Measurements from ENCODE around the gene SPNS2.

Gene SPNS2

DNA sequence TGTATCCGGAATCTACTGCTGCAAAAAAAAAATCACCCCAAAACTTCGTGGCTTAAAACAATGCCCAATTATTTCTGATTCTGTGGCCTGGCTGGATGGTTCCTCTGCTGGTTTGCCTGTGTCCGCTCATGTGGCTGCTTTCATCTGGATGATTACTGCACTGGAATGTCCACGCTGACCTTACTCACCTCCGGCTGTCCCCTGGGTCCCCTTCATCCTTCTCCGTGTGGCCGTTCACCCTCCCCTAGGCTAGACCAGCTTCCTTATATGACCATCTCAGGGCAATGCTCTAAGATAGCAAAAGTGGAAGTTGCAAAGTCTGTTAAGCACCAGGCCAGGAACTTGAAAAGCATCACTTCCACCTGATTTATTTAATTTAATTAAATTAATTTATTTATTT is 31.4 kb upstream of the SPNS2 start:
- TF ChIP-seq POLR2AphosphoS5 (IDR thresholded peaks at IDR 0.05; ENCODE audit: borderline replicate concordance, low read depth, low read length) (no peak), EZH2 (IDR thresholded peaks at IDR 0.05) (no peak)
- H3K4me3 ChIP-seq: no peak overlapping the region
- H3K9ac ChIP-seq (ENCODE audit: insufficient read length): no peak overlapping the region
- no peaks in the 10 kb centered on the region for H3K9me3 ChIP-seq (ENCODE audit: low read depth, low read length)
- DNase-seq (ENCODE audit: low read depth, low spot score): no peak
- H3K27ac ChIP-seq: no peak overlapping the region
- H3K36me3 ChIP-seq (ENCODE audit: insufficient read depth, low read length): no peaks in the 10 kb centered on the region

DNA sequence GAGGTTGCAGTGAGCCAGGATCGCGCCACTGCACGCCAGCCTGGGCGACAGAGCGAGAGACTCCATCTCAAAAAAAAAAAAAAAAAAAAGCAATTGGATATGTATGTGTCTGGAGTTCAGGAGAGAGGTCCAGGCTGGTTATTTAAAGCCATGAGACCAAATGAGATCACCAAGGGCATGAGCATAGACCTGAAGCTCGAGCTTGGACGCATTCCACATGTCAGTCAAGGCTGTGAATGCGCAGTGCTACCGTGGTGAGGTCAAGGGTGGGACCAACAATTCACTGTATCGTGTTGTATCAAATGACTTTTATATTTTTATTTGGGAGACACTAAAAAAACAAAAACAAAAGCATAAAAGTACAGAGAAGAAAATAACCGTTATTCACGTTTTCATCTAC is 29.1 kb upstream of the SPNS2 start:
- H3K27ac ChIP-seq: no peak overlapping the region
- no peak for DNase-seq (ENCODE audit: low read depth, low spot score)

DNA sequence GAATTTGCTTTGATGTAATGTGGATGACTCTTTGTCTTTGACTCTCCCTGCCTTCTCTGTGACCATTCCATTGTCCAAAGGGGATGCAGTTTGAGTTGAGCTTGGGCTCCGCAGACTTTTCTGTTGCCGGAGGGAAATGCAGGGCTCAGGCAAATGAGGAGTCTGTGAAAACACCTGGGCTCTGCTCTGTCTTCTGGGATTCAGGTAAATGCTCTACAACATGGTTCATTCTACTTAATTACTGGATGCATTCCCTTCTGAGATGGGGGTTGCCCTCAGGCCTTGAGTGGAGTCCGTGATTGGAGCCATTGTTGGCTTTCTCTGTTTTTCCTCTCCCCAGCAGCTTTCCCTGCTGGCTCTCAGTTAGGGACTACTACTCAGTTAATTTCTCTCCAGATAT is 26.4 kb upstream of the SPNS2 start:
- TF ChIP-seq EZH2 (IDR thresholded peaks at IDR 0.05): no peak
- no peak for TF ChIP-seq FOXP2 (optimal IDR thresholded peaks at IDR 0.05; ENCODE audit: control extremely low read depth, extremely low read length, insufficient read depth)
- no peak for TF ChIP-seq POLR2AphosphoS5 (IDR thresholded peaks at IDR 0.05; ENCODE audit: borderline replicate concordance, low read depth, low read length)
- Histone ChIP-seq H3K9ac (ENCODE audit: insufficient read length) (no peak overlapping the region), H3K36me3 (ENCODE audit: insufficient read depth, low read length) (no peaks in the 10 kb centered on the region), H3K9me3 (ENCODE audit: low read depth, low read length) (no peaks in the 10 kb centered on the region), H3K27ac (no peak overlapping the region), H3K4me3 (no peak overlapping the region)
- no peak for DNase-seq (ENCODE audit: low read depth, low spot score)

More for the DNA sequence above, 29.1 kb upstream of the SPNS2 start:
- H3K9ac ChIP-seq (ENCODE audit: insufficient read length): no peak overlapping the region
- H3K4me3 ChIP-seq: no peak overlapping the region
- no peaks in the 10 kb centered on the region for H3K36me3 ChIP-seq (ENCODE audit: insufficient read depth, low read length)
- TF ChIP-seq EZH2 (IDR thresholded peaks at IDR 0.05) (no peak), POLR2AphosphoS5 (IDR thresholded peaks at IDR 0.05; ENCODE audit: borderline replicate concordance, low read depth, low read length) (no peak), FOXP2 (optimal IDR thresholded peaks at IDR 0.05; ENCODE audit: control extremely low read depth, extremely low read length, insufficient read depth) (no peak)
- no peaks in the 10 kb centered on the region for H3K9me3 ChIP-seq (ENCODE audit: low read depth, low read length)

DNA sequence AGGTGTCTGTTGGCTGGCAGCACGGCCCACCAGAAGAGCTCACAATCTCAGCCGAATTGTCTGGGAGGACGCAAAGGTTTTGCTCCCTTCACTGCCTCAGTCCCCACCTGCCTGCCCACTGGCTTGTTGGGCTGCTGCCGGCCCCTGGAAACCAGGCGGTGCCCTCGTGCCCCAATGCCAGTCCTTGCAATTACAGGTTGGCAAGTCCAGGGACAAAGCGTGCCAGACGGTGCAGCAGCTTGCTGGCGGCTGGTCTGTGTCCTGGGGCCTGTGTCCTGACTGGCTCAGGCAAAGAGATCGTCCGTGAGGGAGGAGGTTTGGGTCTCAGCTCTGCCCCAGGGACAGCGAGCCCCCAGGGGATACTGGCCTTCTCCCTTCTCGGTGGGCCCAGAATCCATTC is 24.6 kb upstream of the SPNS2 start:
- Histone ChIP-seq H3K9me3 (ENCODE audit: low read depth, low read length) (no peaks in the 10 kb centered on the region), H3K27ac (no peak overlapping the region), H3K4me3 (no peak overlapping the region), H3K9ac (ENCODE audit: insufficient read length) (no peak overlapping the region), H3K36me3 (ENCODE audit: insufficient read depth, low read length) (no peaks in the 10 kb centered on the region)
- DNase-seq (ENCODE audit: low read depth, low spot score): no peak
- no peak for TF ChIP-seq EZH2 (IDR thresholded peaks at IDR 0.05)
- TF ChIP-seq POLR2AphosphoS5 (IDR thresholded peaks at IDR 0.05; ENCODE audit: borderline replicate concordance, low read depth, low read length): no peak
- no peak for TF ChIP-seq FOXP2 (optimal IDR thresholded peaks at IDR 0.05; ENCODE audit: control extremely low read depth, extremely low read length, insufficient read depth)

DNA sequence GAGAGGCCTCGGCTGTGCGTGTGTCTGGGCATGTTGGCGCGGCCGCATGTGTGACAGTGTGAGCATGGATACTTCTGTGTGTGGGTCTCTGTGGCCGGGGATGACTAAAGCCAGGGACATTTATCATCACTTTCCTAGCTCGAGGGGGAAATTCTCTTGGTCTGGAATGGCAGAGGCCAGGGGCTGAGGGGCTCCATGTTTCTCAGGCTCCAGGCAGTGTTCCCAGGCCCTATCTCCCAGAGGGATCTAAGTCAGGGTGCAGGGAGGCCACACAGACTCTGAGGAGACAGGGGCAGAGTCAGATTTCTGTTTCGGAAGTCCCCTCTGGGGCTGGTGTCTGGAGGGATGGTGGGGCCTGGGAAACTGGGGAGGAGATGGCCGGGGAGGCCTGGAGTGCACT is 23.7 kb upstream of the SPNS2 start:
- H3K27ac ChIP-seq: no peak overlapping the region
- no peak for DNase-seq (ENCODE audit: low read depth, low spot score)
- no peak overlapping the region for H3K9ac ChIP-seq (ENCODE audit: insufficient read length)
- H3K9me3 ChIP-seq (ENCODE audit: low read depth, low read length): no peaks in the 10 kb centered on the region
- H3K36me3 ChIP-seq (ENCODE audit: insufficient read depth, low read length): no peaks in the 10 kb centered on the region
- TF ChIP-seq POLR2AphosphoS5 (IDR thresholded peaks at IDR 0.05; ENCODE audit: borderline replicate concordance, low read depth, low read length): no peak
- TF ChIP-seq EZH2 (IDR thresholded peaks at IDR 0.05): no peak
- TF ChIP-seq FOXP2 (optimal IDR thresholded peaks at IDR 0.05; ENCODE audit: control extremely low read depth, extremely low read length, insufficient read depth): no peak
- H3K4me3 ChIP-seq: no peak overlapping the region

DNA sequence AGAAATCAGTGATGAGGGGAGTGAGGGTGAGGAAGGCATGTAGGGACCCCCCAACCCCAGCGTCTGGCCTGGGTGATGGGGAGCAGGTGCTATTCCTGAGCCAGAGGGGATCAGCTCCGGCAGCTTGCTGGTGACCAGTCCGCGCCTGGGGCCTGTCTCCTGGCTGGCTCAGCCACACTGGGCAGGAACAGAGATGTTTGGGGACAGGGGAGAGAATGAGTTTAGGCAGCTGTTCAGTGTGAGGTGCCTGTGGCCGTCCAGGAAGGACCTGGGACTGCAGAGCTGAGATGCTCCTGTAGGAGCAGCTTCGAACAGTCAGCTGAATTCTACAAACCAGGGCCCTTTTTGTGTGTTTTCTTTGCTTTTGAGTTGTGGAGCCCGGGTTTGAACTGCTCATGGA is 23.2 kb upstream of the SPNS2 start:
- no peak overlapping the region for H3K27ac ChIP-seq

DNA sequence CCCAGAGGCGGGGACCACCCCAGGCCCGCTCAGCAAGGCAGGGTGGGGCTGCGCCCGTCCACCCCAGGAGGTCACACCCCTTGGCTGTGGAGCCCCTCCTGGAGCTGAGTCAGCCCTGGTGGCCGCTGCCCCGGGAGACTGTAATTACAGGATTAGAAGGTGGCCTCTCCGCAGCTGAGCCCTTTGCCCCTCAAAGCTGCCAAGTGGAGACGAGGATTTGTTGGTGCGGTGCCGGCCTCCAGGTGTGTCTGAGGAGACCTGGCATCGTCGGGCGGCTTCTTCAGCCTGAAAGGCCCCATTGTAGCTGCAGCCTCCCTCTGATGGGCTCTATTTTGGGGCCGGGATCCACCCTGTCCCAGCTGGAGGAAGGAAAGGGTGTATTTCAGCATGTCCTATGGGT is 22.7 kb upstream of the SPNS2 start:
- Histone ChIP-seq H3K9me3 (ENCODE audit: low read depth, low read length) (no peaks in the 10 kb centered on the region), H3K9ac (ENCODE audit: insufficient read length) (no peak overlapping the region), H3K27ac (no peak overlapping the region), H3K36me3 (ENCODE audit: insufficient read depth, low read length) (no peaks in the 10 kb centered on the region), H3K4me3 (no peak overlapping the region)
- no peak for DNase-seq (ENCODE audit: low read depth, low spot score)
- TF ChIP-seq FOXP2 (optimal IDR thresholded peaks at IDR 0.05; ENCODE audit: control extremely low read depth, extremely low read length, insufficient read depth) (no peak), EZH2 (IDR thresholded peaks at IDR 0.05) (no peak), POLR2AphosphoS5 (IDR thresholded peaks at IDR 0.05; ENCODE audit: borderline replicate concordance, low read depth, low read length) (no peak)

More for the DNA sequence above, 23.2 kb upstream of the SPNS2 start:
- Histone ChIP-seq H3K4me3 (no peak overlapping the region), H3K9me3 (ENCODE audit: low read depth, low read length) (no peaks in the 10 kb centered on the region), H3K9ac (ENCODE audit: insufficient read length) (no peak overlapping the region), H3K36me3 (ENCODE audit: insufficient read depth, low read length) (no peaks in the 10 kb centered on the region)
- no peak for DNase-seq (ENCODE audit: low read depth, low spot score)
- TF ChIP-seq FOXP2 (optimal IDR thresholded peaks at IDR 0.05; ENCODE audit: control extremely low read depth, extremely low read length, insufficient read depth) (no peak), POLR2AphosphoS5 (IDR thresholded peaks at IDR 0.05; ENCODE audit: borderline replicate concordance, low read depth, low read length) (no peak), EZH2 (IDR thresholded peaks at IDR 0.05) (no peak)

DNA sequence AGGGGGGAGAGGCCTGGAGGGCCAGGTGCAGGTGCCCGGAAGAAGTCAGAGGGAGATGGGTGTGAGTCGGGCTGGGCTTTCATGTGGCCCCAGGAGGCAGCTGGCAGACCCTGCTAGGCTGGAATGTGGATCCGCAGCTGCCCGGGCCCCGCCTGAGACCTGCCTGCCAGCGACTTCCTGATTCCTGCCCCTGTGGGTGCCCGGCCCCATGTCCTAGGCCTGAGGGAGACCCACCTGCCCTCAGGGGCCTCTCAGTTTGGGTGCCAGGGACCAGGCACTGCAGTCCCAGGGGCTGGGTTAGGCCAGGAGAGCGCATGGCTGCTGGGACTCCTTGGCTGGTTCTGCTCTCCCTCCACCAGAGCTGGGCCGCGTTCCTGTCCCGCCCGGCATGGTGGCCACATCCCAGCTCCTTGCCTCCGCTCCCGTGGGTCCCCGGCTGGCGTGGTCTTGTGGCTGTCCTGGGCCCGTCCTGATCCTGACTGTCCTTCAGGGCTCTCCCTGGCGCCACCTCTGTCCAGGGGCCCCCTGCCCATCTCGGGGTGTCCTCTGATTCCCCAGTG is 22.1 kb upstream of the SPNS2 start:
- H3K9ac ChIP-seq (ENCODE audit: insufficient read length): no peak overlapping the region
- no peak overlapping the region for H3K4me3 ChIP-seq
- TF ChIP-seq POLR2AphosphoS5 (IDR thresholded peaks at IDR 0.05; ENCODE audit: borderline replicate concordance, low read depth, low read length) (no peak), FOXP2 (optimal IDR thresholded peaks at IDR 0.05; ENCODE audit: control extremely low read depth, extremely low read length, insufficient read depth) (no peak), EZH2 (IDR thresholded peaks at IDR 0.05) (no peak)
- H3K36me3 ChIP-seq (ENCODE audit: insufficient read depth, low read length): no peaks in the 10 kb centered on the region
- H3K9me3 ChIP-seq (ENCODE audit: low read depth, low read length): no peaks in the 10 kb centered on the region
- no peak for DNase-seq (ENCODE audit: low read depth, low spot score)
- no peak overlapping the region for H3K27ac ChIP-seq

DNA sequence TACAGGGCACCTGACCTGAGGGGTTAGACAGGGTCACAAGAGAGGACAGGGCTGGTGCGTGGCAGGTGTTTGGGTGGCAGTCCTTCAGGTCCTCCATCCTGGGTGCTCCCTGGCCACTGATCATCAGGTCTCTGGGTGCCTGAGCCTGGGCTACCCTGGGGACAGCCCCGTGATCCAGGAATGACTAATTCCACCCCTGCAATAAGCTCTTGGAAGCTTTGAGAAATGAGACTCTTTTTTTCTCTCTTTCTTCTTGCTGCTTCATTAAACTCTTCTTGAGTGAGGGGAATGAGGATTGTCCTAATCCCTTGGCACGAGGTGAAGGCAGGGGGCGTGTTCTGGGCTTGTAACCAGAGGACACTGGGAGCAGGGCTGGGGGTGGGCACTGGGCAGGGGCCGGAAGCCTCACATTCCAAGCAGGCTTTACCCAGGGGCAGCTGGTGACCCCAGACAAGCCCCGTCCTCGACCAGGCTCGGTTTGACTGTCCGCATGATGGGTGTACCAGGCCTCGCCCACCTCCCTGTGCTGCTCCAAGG is 21.4 kb upstream of the SPNS2 start:
- Histone ChIP-seq H3K27ac (no peak overlapping the region), H3K4me3 (no peak overlapping the region), H3K9me3 (ENCODE audit: low read depth, low read length) (no peaks in the 10 kb centered on the region), H3K36me3 (ENCODE audit: insufficient read depth, low read length) (no peaks in the 10 kb centered on the region), H3K9ac (ENCODE audit: insufficient read length) (no peak overlapping the region)
- DNase-seq (ENCODE audit: low read depth, low spot score): no peak
- no peak for TF ChIP-seq FOXP2 (optimal IDR thresholded peaks at IDR 0.05; ENCODE audit: control extremely low read depth, extremely low read length, insufficient read depth)
- no peak for TF ChIP-seq EZH2 (IDR thresholded peaks at IDR 0.05)
- TF ChIP-seq POLR2AphosphoS5 (IDR thresholded peaks at IDR 0.05; ENCODE audit: borderline replicate concordance, low read depth, low read length): no peak

Measured in SK-N-MC (cell line).